Forelimb muscle (tissue), 1 donor: ENCODE data around the gene PRRG2. TPM values are rescaled to one million over a fixed set of nuclear protein-coding genes. Genes with fewer than 3 reads are reported as not detected.
A peak's percentile ranks its signal among the peaks of the same experiment; 100 is the strongest.

Source experiments
- DNase-seq: peaks from one replicate; pipeline ENCODE4 v3.0.0-alpha.2; 2013; ENCODE audit warnings: low read depth
- polyA plus RNA-seq: library from polyadenylated mRNA; unstranded; fragments of 120-200 nt; gene quantifications from one replicate; pipeline ENCODE4 v1.2.1, GENCODE V29; 2013; ENCODE audit not compliant: insufficient read length

The PRRG2 gene
- polyA plus RNA-seq, 1 donor = 0.42 TPM

DNA sequence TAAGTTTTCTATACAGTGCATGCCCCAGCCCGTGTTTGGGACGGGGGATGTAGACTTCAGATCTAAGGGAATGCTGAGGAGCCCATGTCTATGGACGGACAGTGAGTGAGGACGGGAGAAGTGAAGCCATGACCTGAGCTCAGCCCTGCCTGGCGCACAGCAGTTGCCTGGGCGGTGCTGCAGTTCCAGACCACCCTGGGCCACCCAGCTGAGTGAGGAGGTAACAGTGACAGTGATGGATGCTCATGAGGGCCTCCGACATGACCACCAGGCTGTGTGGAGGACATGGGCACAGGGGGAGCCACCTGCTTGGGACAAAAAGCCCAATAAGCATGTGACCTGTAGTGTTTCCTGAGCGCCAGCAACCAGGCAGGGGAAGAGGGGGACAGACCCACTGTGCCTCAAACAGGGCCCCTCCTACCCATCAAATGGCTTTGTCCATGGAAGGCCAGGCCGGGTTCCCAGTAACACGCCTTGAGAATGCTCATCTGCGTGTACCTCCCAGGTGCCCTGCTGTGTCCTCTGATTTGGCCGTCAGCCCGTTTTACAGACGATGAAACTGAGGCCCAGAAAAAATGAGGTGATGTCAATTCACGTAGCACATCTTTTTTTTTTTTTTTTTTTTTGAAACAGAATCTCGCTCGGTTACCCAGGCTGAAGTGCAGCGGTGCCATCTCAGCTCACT lies 23.3 kb upstream of the PRRG2 start:
- DNase-seq = no peak

DNA sequence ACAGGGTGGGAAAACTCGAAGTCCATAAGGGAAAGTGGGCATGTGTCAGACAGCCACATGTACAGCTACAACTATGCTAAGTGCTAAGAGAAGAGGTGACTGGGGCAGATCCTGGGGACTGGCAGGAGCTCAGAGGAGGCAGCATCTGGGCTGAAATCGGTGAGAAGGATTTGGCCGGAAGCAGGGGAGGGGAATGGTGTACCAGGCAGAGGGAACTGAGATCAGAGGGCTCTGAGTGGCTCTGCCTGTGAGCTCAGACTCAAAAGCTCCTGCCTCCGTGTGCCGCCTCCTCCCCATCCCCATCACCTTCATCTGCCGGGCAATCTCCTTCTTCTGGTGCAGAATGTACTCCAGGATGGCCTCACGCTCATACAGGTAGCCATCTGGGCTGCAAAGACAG lies 22.5 kb upstream of the PRRG2 start:
- no peak for DNase-seq

DNA sequence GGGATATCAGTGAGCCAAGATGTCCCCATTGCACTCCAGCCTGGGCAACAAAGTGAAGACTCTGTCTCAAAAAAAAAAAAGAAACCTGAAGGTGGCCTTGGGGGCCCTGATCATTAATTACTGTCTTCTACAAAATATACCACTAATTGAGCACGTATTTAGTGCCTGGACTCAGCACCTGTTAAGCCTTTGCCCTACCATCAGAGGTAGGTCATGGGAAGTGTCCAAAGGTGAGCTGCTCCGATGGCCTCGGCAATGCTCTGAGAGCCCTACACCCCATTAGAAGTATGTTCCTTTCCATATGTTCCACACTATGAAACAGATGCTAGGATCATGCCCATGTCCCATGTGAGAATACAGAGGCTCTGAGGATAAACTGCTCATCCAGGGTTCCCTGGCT lies 21.7 kb upstream of the PRRG2 start:
- DNase-seq = no peak

DNA sequence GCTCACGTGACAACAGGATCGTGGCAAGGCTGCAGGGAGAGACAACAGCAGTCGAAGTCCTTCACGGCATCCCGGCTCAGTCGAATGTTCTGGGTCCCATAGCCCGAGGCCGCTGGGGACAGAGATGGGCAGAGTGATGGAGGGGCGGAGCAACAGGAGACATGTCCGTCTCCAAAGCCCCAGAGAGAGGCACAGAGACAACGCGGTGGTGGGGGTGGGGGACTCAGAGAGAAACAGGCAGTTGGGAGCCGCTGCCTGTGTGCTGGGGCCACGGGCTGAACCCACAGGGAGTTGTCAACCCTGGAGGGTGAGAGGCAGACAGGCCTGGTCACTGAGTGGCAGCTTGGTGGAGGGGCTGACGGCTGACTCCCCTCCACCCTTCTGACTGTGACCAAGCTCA lies 21.2 kb upstream of the PRRG2 start:
- DNase-seq = no peak

DNA sequence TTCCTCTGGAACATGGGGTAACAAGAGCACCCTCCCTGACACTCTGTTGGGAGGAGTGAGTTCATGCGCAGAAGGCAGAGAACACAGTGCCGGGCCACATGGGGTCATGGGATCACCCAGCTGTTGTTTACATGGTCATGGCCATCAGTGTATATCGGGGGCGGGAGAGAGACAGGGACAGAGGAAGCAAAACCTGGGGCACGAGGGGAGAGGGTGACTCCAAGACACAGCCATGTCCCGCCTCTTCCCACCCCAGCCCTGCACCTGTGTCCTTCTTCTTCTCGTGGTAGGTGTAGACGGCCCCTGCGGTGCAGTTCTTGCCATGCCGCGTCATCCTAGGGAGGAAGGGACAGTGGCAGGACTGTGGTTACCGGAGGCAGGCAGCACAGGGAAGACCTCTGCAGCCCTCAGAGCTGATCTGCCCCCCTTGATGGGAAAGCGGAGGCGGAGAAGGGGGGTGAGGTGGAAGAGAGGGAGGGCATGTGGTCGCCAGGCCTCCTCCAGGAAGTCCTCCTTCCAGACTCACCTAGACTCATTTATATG lies 20.7 kb upstream of the PRRG2 start:
- DNase-seq = no peak

DNA sequence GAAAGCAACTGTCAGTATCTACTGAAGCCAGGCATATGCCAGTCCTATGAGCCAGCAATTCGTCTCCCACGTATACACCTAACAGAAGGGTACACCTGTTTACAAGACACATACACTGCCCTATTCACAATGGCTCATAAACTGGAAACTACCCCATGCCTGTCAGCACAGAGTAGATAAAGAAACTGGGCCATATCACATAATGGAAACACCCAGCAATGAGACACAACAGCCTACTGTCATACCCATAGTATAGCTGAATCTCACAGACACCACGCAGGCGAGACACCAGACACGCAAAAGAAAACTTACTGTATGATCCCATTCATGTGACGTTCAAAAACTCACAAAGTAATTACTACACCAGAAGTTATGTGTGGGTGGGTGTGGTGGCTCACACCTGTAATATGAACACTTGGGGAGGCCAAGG lies 16.5 kb upstream of the PRRG2 start:
- DNase-seq = no peak

DNA sequence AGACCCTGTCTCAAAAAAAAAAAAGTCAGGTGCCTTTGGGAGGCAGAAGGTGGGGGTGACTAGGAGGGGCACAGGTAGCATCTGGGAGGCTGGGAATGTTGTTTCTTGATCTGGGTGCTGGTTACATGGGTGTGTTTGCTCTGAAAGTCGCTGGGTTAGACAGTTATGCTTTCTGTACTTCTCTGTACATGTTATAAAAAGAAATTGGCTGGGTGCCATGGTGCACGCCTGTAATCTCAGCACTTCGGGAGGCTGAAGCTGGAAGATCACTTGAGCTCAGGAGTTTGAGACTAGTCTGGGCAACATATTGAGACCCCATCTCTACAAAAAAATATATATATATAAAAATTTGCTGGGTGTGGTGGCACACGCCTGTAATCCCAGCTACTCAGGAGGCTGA lies 15.9 kb upstream of the PRRG2 start:
- DNase-seq = no peak

DNA sequence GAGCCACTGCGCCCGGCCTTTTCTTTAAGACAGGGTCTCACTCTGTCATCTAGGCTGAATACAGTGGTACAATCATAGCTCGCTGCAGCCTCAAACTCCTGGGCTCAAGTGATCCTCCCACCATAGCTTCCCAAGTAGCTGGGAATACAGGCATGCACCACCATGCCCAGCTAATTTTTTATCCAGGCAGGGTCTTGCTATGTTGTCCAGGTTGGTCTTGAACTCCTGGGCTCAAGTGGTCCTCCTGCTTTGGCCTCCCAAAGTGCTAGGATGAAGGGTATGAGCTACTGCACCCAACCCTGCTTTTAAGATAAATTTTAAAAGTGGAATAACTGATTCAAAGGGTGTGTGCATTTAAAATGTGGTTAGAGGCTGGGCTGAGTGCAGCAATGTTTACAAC lies 14.8 kb upstream of the PRRG2 start:
- no peak for DNase-seq

DNA sequence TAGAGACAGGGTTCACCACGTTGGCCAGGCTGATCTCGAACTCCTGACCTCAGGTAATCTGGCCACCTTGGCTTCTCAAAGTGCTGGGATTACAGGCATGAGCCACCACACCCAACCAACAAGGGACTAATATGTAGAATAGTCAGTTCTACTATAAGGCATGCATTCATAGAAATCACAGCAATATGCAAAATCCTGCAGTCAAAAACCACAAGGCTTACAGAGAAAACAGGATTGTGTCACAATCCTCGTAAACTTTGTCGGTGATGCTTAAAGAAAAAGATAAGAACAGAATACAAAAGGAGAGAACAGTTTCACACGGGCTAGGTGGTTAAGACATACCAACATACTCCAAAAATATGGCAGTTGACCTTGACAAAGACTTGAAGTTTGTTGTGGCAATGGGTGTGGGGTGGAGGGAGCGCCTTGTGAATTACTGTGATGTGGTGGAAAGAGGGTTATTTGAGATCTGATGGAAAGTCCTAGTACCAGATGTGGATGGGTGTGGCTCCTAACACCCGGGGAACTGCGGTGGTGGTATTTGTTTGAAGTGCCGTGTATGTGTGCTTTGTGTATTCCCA lies 13.2 kb upstream of the PRRG2 start:
- DNase-seq = no peak

DNA sequence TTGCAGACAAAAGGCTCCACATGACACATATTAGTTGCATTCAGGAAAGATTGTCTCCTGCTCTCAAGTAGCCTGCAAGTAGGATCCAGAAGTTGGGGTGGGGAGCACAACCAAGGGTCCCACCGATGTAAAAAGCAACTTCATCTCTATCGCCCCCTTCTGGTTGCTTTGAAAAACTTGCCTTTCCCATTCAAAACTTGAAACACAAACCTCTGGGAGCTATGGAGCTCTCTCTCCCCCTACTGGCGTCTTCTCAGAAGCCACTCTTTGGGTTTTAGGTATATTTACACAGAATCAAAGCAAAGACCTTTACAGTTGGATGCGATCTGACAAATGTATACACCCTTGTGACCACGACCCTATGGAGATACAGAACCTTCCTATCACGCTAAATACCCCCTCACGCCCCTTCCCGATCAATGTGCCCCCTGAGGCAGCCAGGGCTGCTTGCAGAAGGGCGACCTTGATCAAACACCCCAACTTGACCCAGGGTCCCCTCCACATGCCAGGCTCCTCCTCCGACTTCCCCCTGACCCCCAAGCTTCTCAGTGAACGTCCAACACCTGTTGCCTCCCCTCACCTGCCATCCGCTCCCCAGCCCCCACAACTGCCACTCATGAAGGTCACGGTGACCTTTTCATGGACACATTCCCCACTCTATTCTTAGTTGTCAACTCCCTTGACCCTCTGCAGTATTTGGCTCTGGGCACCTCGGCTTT lies 10.8 kb upstream of the PRRG2 start:
- peak; percentile 78 for DNase-seq

DNA sequence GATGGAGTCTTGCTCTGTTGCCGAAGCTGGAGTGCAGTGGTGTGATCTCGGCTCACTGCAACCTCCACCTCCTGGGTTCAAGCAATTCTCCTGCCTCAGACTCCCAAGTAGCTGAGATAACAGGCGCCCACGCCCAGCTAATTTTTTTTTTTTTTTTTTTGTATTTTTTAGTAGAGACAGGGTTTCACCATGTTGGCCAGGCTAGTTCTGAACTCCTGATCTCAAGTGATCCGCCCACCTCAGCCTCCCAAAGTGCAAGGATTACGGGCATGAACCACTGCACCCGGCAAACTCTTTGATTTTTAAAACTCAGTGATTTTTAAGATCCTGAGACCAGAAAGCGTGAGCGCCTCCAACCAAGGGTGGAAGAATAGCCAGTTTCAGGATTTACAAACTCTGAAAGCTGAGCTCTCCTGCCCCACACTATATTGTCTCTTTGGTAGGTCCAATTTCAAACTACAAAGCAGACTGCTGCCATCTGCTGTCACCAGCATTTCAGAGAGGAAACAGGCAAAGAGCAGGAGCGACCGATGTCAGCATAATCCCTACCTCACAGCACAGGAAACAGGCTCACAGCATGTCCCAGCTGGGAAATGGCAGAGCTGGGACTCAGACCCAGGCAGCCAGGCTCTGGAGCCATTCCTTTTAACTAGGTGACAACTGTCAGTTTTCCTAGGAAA lies 10.0 kb upstream of the PRRG2 start:
- no peak for DNase-seq

DNA sequence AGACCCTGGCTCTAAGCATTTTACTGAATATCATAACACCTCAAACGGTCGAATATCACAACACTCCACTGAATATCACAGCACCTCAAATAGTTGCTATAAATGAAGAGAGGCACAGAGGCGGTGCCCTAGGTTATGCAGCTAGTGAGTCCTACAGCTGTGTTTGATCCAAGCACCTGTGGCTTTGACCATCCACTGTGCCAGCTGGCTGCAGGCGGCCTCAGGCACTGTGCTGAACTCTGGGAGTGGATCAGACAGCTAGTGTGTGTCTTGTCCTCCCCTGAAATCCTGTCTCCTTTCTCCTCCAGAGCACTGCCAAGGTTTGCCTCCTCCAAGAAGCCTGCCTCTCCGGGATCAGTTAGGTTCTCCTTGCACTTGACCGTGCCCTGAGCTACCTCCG lies 8.1 kb upstream of the PRRG2 start:
- no peak for DNase-seq

DNA sequence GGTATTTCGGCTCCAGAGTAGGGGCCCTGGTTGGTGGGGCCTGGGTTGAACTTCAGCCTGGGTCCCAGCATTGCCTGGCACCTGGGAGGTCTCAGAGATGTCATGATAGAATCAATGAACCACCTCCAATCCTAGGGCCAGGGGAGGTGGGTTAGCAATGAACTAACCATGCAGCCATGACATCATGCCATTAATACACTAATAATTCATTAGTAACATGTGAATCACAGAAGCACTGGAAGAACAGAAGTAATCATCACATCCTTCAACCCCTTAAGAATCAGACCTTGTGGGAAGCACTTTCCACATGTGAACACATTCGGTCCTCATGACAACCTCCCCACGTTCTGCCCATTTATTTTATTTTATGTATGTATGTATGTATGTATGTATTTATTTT lies 7.7 kb upstream of the PRRG2 start:
- no peak for DNase-seq

DNA sequence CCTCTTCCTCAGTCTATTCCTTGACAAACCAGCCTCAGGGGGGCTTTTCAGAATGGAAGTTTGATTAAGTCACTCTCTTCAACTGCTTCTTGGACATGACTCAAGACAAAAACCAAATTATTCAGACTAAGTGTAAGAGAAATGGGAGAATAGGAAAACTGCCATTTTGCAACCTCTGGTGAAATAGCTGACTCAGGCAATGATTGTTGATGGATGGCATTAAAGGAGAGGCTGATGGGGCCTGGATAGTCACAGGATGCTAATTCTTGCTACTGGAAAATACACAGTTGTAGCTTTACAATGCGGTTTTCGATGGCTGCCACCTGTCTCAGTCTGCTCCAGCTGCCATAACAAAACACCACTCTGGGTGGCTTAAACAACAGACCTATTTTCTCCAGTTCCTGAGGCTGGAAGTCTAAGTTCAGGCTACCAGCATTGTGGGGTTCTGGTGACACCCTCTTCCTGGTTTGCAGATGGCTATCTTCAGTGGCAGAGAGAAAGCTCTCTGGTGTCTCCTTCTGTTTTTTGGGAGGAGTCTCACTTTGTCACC lies 6.8 kb upstream of the PRRG2 start:
- DNase-seq = no peak

DNA sequence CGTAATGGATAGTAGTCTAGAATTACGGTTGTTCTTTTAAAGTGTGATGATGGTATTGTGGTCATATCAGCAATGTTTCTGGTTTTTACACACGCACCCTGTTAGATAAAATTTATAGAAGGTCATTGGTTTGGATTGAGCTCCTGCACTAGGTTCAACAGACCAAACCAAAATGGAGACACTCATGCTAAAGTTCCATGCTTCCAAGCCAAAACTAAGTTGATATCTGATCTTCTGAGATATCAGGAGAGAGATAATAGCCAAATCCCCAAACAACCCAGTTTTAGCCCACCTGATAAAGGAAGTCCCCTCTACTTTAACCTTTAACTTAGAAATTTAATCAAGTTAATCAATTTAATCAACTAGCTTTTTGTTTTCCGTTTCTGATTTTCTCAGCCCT lies 1.9 kb upstream of the PRRG2 start:
- DNase-seq = no peak

DNA sequence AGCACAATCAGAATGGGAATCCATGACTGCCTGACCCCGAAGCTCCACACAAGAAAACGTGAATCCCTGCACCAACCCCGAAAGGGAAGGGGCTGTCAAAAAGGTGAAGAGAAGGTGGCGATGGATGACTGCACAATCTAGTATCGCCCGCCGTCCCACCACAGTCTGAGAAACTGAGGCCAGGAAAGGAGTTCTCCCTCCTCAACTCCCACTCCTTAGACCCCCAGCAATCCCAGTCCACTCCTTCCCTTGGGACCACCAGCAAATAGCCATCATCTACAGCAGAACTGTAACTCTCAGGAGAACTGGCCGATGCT lies 1.2 kb upstream of the PRRG2 start:
- no peak for DNase-seq

DNA sequence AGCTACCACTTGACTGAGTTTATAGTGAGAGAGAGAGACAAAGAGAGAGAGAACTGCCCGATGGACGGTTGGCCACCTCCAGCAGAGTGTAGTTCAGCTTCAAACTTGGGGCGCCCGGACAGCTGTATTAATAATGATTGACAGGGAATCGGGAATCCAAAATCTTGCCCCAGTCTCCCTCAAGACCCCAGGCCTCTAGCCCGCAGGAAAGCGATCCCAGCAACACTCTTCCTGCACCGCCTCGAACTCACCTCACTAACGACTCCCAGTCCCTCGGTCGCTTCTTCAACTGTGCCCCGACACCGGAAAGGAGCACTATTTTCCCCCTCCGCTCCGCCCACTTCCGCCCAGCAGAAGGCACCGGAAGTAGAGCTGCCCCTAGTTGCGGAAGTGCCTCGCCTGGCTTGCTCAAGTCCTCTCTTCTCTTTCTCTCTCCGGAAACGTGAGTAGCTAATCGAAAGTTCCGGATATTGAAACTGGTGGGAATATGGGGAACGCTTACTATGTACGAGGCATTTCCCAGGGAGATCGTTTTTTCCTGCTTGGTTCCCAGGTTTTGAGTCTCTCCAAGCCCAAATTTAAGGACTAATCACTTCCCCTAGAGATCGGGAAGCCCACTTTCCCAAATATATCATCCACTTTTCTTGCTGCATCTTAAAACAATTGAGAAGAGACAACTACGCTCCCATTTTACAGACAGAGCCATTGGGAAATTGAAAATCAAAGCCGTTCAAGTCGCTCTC lies 681 bp upstream of the PRRG2 start, which contains the start of gene NOSIP:
Gene NOSIP (minus strand): TSS at position 293 of the 743 bp plus-strand sequence. CDS start 19,865 bp downstream, outside the sequence.
- DNase-seq = peak; percentile 92

DNA sequence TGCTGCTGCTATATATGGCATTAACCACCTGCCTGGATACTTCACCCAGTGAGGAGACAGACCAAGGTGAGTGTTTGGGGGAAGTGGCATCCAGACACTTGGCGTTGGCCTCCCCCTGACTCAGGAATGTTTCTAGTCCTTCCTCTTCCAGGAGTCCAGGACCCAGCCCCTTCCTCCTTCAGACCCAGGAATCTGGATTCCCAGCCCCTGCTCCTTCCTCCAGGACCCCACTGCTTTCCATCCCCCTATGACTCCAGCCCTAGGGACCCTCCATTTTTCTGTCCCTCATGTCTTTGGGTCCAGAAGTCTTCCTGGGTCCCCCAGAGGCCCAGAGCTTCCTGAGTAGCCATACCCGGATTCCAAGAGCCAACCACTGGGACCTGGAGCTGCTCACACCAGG lies 2.1 kb downstream of the PRRG2 start:
- DNase-seq = no peak

DNA sequence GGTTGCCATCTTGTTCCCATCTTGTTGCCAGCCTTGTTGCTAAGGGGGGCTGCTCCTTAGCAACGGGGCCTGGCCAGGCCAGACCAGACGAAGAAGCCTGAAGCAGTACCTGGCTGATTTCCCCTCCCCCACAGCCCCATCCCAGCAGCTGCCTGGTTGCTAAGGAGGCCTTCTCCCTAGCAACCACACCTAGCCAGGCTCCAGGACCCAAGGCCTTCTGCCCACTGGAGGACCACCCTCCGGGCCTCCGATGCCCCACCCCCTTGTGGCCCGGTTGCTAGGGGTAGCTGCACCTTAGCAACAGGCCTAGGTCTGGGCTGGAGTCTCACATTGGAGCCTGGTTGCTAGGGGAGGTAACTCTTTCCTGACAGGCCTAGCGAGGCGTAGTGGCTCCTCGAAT lies 3.9 kb downstream of the PRRG2 start:
- no peak for DNase-seq

DNA sequence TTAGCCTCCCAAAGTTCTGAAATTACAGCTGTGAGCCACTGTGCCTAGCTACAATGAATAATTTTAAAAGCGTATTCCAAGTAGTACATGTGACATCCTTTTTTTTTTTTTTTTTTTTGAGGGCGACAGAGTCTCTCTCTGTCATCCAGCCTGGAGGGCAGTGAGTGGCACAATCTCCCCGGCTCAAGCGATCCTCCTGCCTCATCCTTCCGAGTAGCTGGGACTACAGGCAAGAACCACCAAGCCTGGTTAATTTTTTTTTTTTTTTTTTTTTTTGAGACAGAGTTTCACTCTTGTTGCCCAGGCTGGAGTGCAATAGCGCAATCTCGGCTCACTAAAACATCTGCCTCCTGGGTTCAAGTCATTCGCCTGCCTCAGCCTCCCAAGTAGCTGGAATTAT lies 6.1 kb downstream of the PRRG2 start:
- no peak for DNase-seq

DNA sequence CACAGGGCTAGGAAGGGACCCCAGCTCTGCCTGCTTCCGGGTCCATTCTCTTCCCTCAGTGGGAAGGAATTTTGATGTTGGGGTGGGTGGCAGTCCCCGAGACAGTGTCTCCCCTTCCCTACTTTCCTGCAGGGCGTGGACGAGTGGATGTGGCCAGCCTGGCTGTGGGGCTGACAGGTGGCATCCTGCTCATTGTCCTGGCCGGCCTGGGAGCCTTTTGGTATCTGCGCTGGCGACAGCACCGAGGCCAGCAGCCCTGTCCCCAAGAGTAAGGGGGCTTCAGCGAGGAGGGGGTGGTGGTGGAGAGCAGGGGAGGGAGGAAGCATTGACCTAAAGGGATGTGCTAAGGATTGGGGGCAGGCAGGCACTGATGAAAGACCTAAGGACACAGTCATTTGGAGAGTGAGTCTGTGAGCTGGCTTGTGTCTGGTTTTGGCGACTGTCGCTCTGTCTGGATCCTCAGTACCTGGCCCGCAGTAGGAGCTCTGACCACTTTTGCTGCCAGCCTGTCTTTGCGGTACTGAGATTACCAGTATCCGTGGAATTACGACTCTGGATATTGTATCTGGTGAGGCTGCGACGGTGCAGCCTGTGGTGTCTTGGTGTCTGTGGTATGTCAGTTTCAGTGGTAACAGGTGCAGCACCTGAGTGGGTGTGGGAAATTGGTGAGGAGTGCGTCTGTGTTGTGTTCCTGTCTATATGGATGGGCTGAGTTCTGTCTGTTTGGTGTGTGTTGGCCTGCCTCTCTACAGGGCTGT lies 7.4 kb downstream of the PRRG2 start:
- no peak for DNase-seq
